Aortic smooth muscle cell (primary cell): Measurements from ENCODE around the gene LPA. TPM values are rescaled to one million over a fixed set of nuclear protein-coding genes. Genes with fewer than 3 reads are reported as not detected.

Experiments used
- total RNA-seq: library from RNA; depleted of rRNA; stranded (reverse); fragments of >200 nt; gene quantifications from 2 replicates; pipeline ENCODE4 v1.2.3, GENCODE V29; 2014

LPA gene
- not detected in 2 replicates for total RNA-seq

GRCh38 chr6:160664198-160664597 is at the start of gene LPA:
Gene LPA, minus strand, starts transcription at chr6:160664275. Its CDS starts 61 bp downstream, at chr6:160664214.

DNA sequence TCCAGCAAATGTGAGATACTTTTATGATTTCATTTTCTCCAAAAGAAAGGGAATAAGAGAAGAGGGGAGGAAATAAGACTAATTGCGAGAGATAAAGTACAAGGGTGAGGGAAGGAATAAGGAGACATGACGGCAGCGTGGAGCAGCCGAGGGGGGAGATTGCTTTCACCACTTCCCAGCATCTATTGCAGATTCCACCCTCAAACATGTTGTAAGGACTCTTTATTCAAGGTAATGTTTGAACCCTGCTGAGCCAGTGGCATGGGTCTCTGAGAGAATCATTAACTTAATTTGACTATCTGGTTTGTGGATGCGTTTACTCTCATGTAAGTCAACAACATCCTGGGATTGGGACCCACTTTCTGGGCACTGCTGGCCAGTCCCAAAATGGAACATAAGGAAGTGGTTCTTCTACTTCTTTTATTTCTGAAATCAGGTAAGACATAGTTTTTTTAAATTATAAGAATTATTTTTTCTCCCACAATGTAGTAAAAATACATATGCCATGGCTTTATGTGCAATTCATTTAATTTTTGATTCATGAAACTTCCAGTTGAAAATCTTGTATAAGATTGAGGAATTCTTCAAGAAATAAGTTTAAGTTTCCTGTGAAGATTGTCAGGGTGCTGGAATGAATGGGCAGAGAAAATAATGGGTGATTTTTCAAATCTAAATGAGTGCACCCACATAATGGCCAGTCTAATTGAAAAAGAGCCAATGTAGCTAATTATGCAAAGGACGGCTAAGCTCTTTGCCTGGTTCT is 38.0 kb upstream of the LPA start, which contains the start of gene PLG:
Gene PLG (plus strand): TSS at position 327 of the 763 bp plus-strand sequence. CDS start 61 bp downstream, at position 388.

Other genes with a start within 250 kb of the LPA start
- not detected in 2 replicates for gene PLG, start 38.0 kb upstream of the LPA start, total RNA-seq